GM23338 (cell line): ENCODE measurements around the gene FAM78B. TPM values are rescaled to one million over a fixed set of nuclear protein-coding genes. Genes with fewer than 3 reads are reported as not detected.

ENCODE experiments used
- ATAC-seq: fragments of 200-7000 bp; cut with Tn5 transposase; 3 replicates; pipeline ENCODE4 v1.9.1; 2020
- DNase-seq: peaks from one replicate; pipeline ENCODE4 v3.0.0-alpha.2; 2015; ENCODE audit warnings: low spot score
- H2AFZ ChIP-seq: fragments of 200-600 bp; sonication (generic); 2 replicates; pipeline ENCODE4 v1.8.0; 2016; ENCODE audit warnings: antibody characterized with exemption, mild to moderate bottlenecking, moderate library complexity
- H3F3A ChIP-seq: fragments of 200-600 bp; sonication (generic); replicated peaks from 2 replicates; pipeline ENCODE4 v1.8.0; 2017; ENCODE audit warnings: antibody characterized with exemption, mixed run types, low read depth
- H3K27ac ChIP-seq: fragments of 200-600 bp; sonication (generic); 2 replicates; pipeline ENCODE4 v1.6.1; 2016; ENCODE audit warnings: low read depth
- H3K27me3 ChIP-seq: fragments of 200-600 bp; sonication (generic); 2 replicates; pipeline ENCODE4 v1.8.0; 2016; ENCODE audit warnings: mild to moderate bottlenecking, mixed run types, moderate library complexity; ENCODE audit not compliant: insufficient read depth
- H3K36me3 ChIP-seq: fragments of 200-600 bp; sonication (generic); 2 replicates; pipeline ENCODE4 v1.8.0; 2016; ENCODE audit warnings: mild to moderate bottlenecking; ENCODE audit not compliant: insufficient read depth
- H3K4me1 ChIP-seq: fragments of 200-600 bp; sonication (generic); 2 replicates; pipeline ENCODE4 v1.8.0; 2016; ENCODE audit warnings: mild to moderate bottlenecking, moderate library complexity; ENCODE audit not compliant: insufficient read depth
- H3K4me2 ChIP-seq: fragments of 200-600 bp; sonication (generic); 2 replicates; pipeline ENCODE4 v1.7.1; 2017; ENCODE audit warnings: mixed run types
- H3K4me3 ChIP-seq: fragments of 200-600 bp; sonication (generic); 2 replicates; pipeline ENCODE4 v1.6.1; 2016; ENCODE audit warnings: mixed run types
- H3K79me2 ChIP-seq: fragments of 200-600 bp; sonication (generic); replicated peaks from 2 replicates; pipeline ENCODE4 v1.8.0; 2017; ENCODE audit warnings: mild to moderate bottlenecking; ENCODE audit not compliant: insufficient read depth
- H3K9me2 ChIP-seq: fragments of 200-600 bp; sonication (generic); 2 replicates; pipeline ENCODE4 v1.8.0; 2017; ENCODE audit not compliant: insufficient read depth
- H4K20me1 ChIP-seq: fragments of 200-600 bp; sonication (generic); replicated peaks from 2 replicates; pipeline ENCODE4 v1.8.0; 2017; ENCODE audit warnings: mild to moderate bottlenecking; ENCODE audit not compliant: insufficient read depth
- H3K27ac Mint-ChIP-seq: 2 replicates; pipeline ENCODE4 v1.8.0; 2020; ENCODE audit warnings: inconsistent platforms, mild to moderate bottlenecking, moderate library complexity, mixed read lengths
- H3K27me3 Mint-ChIP-seq: 3 replicates; pipeline ENCODE4 v1.8.0; 2022; ENCODE audit warnings: low read depth, mild to moderate bottlenecking, moderate library complexity, mixed read lengths, inconsistent platforms; ENCODE audit not compliant: insufficient read depth, poor library complexity
- H3K36me3 Mint-ChIP-seq: 3 replicates; pipeline ENCODE4 v1.8.0; 2021; ENCODE audit warnings: low read depth, mild to moderate bottlenecking, inconsistent platforms, moderate library complexity, mixed read lengths
- H3K4me1 Mint-ChIP-seq: 3 replicates; pipeline ENCODE4 v1.8.0; 2020; ENCODE audit warnings: mild to moderate bottlenecking, inconsistent platforms, mixed read lengths
- H3K4me3 Mint-ChIP-seq: 3 replicates; pipeline ENCODE4 v1.8.0; 2021; ENCODE audit warnings: moderate library complexity, mild to moderate bottlenecking, inconsistent platforms, mixed read lengths
- H3K9me3 Mint-ChIP-seq: 3 replicates; pipeline ENCODE4 v1.8.0; 2020; ENCODE audit warnings: moderate library complexity, mild to moderate bottlenecking, inconsistent platforms, mixed read lengths
- CREB1 ChIP-seq: fragments of 250-450 bp; sonication (Bioruptor Pico); IDR thresholded peaks from 2 replicates; pipeline ENCODE4 v1.5.0; 2020; ENCODE audit warnings: low read depth, mild to moderate bottlenecking, moderate library complexity
- CTCF ChIP-seq, 2 experiments: fragments of 200-600 bp in 1 of 2; sonication (generic) in 1 of 2; conservative IDR thresholded peaks; 2 replicates each; pipeline versions ENCODE4 v1.5.1 to v1.6.1; 2016 to 2017; ENCODE audit warnings: antibody characterized with exemption in 2 of 2, low read depth in 2 of 2, mild to moderate bottlenecking in 2 of 2, moderate library complexity in 1 of 2
- ETS1 ChIP-seq: IDR thresholded peaks from 2 replicates; pipeline ENCODE4 v1.6.1; 2016; ENCODE audit warnings: antibody characterized with exemption
- EZH2 ChIP-seq: fragments of 200-600 bp; sonication (generic); IDR thresholded peaks from one replicate; pipeline ENCODE4 v1.8.0; 2017; ENCODE audit warnings: antibody characterized with exemption, mild to moderate bottlenecking, low read depth; ENCODE audit not compliant: unreplicated experiment
- EZH2phosphoT487 ChIP-seq: fragments of 200-600 bp; sonication (generic); IDR thresholded peaks from one replicate; pipeline ENCODE4 v1.8.1; 2018; ENCODE audit warnings: antibody characterized with exemption; ENCODE audit not compliant: unreplicated experiment
- JUNB ChIP-seq: IDR thresholded peaks from one replicate; pipeline ENCODE4 v1.6.1; 2016; ENCODE audit warnings: antibody characterized with exemption; ENCODE audit not compliant: unreplicated experiment
- NANOG ChIP-seq: IDR thresholded peaks from 2 replicates; pipeline ENCODE4 v1.6.1; 2016; ENCODE audit warnings: antibody characterized with exemption, borderline replicate concordance
- POLR2AphosphoS5 ChIP-seq: IDR thresholded peaks from 2 replicates; pipeline ENCODE4 v1.6.1; 2016; ENCODE audit warnings: antibody characterized with exemption, low read depth
- REST ChIP-seq: IDR thresholded peaks from one replicate; pipeline ENCODE4 v1.6.1; 2018; ENCODE audit warnings: antibody characterized with exemption; ENCODE audit not compliant: unreplicated experiment
- STAT1 ChIP-seq: IDR thresholded peaks from one replicate; pipeline ENCODE4 v1.6.1; 2016; ENCODE audit warnings: antibody characterized with exemption; ENCODE audit not compliant: unreplicated experiment
- ZNF114 ChIP-seq: fragments of 250-450 bp; sonication (Bioruptor Pico); IDR thresholded peaks from 2 replicates; pipeline ENCODE4 v1.5.0; 2020; ENCODE audit warnings: mild to moderate bottlenecking, moderate library complexity
- ZNF331 ChIP-seq: fragments of 250-450 bp; sonication (Bioruptor Pico); IDR thresholded peaks from 2 replicates; pipeline ENCODE4 v1.5.0; 2020; ENCODE audit warnings: low read depth, mild to moderate bottlenecking, moderate library complexity
- ZNF462 ChIP-seq: fragments of 250-450 bp; sonication (Bioruptor Pico); IDR thresholded peaks from 2 replicates; pipeline ENCODE4 v1.5.0; 2020; ENCODE audit warnings: mild to moderate bottlenecking, moderate library complexity
- polyA plus RNA-seq: library from polyadenylated mRNA; unstranded; fragments of >200 nt; fragmentation: Nextera tagmentation; extraction: Ambion mirVana; gene quantifications from 2 replicates; pipeline ENCODE4 v1.2.1, GENCODE V29; 2016
- total RNA-seq: library from RNA; depleted of rRNA; stranded (reverse); fragments of >200 nt; shearing (Covaris generic); gene quantifications from 2 replicates; pipeline ENCODE4 v1.2.3, GENCODE V29; 2014

FAM78B gene
- total and polyA plus RNA-seq, 2 experiments from 2014 or later: 1.6 to 4.6 TPM

GRCh38 chr1:166155108-166155507 is 11.7 kb downstream of the FAM78B start:
- Mint-ChIP-seq H3K9me3 (no peaks in the 10 kb centered on the region), H3K36me3 (no peaks in the 10 kb centered on the region), H3K27ac (no peak overlapping the region), H3K27me3 (peaks cover 5% of the 10 kb centered on the region), H3K4me1 (no peaks in the 10 kb centered on the region; the same call in 2 of the 3 replicates), H3K4me3 (no peak overlapping the region)
- TF ChIP-seq NANOG: no peak
- no peak for TF ChIP-seq CTCF (conservative IDR thresholded peaks at IDR 0.05; ENCODE audit: low read depth in 2 of 2)
- no peak for TF ChIP-seq CREB1 (CRISPR knock-in tag)
- TF ChIP-seq ETS1: no peak
- TF ChIP-seq REST: no peak
- no peak for TF ChIP-seq POLR2AphosphoS5
- no peak for TF ChIP-seq ZNF114 (CRISPR knock-in tag)
- TF ChIP-seq EZH2: no peak
- no peak for TF ChIP-seq ZNF331
- no peak for TF ChIP-seq STAT1
- TF ChIP-seq JUNB: no peak
- no peak for TF ChIP-seq ZNF462 (CRISPR knock-in tag)
- TF ChIP-seq EZH2phosphoT487: no peak
- H3K9me2 ChIP-seq: no peaks in the 10 kb centered on the region
- no peak for DNase-seq
- H3K4me3 ChIP-seq: no peak overlapping the region
- no peaks in the 10 kb centered on the region for H3F3A ChIP-seq
- H3K36me3 ChIP-seq: no peaks in the 10 kb centered on the region
- 0 out of 2 replicates have a peak, but pooled peaks cover under 1% of the 10 kb centered on the region for H3K79me2 ChIP-seq
- no peak for ATAC-seq
- H4K20me1 ChIP-seq: no peaks in the 10 kb centered on the region; the same call in 1 of the 2 replicates
- no peak overlapping the region for H3K4me2 ChIP-seq
- H3K27ac ChIP-seq: no peak overlapping the region
- H3K27me3 ChIP-seq: no peaks in the 10 kb centered on the region
- H3K4me1 ChIP-seq: no peaks in the 10 kb centered on the region
- H2AFZ ChIP-seq: no peak overlapping the region
